GM18499 (cell line): Measurements from ENCODE around the gene CKMT2.

Experiments
- ATAC-seq: cut with Tn5 transposase; IDR thresholded peaks from one replicate; pipeline ENCODE4 v1.9.1; 2021; ENCODE audit warnings: moderate number of reproducible peaks; ENCODE audit not compliant: insufficient read depth, unreplicated experiment

CKMT2 gene

DNA sequence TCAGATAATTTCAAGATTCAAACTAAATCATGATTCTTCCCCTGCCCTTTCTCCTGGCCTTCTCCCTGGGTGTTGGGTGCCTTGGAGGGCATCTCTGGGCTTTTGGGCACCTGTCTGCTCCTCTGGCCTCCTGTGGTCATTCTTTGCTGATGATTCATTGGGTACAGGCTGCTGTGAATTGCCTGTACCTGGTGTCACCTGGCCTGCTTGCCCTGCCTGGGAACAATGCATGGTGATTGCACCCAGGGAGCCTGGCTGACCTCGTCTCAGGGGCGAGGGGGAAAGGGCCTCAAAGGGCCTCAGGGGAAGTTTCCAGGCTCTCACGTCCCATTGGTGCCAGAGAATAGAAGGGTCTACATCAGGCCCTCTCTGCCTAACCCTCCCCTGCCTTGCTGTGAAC lies 20.1 kb upstream of the CKMT2 start:
- ATAC-seq: no peak

DNA sequence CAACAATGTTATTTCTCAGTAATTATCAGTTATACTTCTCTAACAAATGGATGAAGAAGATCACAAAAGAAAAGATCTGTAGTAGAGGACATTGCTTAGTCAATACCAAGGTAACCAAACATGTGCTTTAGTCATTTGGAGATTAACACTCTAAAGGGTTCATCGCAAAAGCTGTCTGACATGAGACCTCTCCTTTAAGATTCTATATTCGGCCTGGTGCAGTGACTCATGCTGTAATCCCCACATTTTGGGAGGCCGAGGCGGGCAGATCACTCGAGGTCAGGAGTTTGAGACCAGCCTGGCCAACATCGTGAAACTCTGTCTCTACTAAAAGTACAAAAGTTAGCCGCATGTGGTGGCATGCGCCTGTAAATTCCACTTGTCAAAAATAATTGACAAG lies 18.3 kb upstream of the CKMT2 start:
- ATAC-seq: no peak

DNA sequence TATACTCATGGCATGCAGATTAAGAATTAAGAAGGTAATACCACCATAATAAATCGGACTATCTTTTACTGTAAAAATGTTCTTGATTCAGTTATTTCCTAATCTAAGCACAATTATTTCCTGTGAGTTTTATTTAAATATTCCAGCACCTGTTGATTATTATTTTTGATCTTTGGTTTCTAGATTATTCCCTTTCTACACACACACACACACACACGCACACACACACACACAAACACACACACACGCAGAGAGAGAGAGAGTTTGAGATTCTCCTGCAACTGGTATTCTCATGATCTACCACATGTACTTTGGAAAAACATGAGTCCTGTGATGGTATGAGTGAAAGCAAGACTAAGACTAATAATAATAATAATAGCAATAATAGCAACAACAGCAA lies 17.0 kb upstream of the CKMT2 start:
- no peak for ATAC-seq

DNA sequence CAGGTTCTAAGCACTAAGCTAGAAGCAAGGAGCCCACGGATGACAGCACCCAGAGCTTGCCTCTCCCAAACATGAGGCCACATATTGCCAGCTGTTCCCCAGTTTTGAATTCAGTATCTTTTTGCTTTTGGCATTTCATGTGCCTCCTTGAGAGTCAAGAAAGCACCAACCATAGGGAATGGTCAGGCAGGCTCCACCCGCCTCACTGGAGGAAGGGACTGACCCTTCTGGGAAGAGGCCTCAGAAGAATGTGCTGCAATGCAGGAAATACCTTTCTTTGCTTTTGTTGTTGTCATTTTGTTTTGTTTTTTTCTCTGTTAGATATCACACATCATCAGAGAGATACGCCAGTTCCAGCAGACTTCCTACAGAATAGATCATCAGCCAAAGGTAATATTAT lies 13.7 kb upstream of the CKMT2 start:
- ATAC-seq: no peak

DNA sequence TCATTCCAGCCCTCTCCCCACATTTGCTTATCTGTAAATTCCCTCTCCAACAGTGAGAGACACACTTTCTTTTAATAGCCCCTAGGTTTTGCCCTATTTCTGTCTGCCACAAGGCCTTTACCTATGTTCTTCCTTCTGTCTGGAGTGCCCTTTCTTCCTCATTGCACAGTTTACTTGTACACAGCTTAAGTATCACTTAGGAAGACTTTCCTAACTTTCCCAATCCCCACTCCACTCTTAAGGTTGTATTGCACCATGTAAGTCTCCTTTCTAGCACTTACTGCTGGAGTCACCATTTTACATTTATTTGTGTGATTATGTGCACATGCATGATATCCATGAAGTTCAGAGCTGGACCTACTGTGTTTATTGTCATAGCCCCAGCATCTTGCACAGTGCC lies 10.8 kb upstream of the CKMT2 start:
- no peak for ATAC-seq

DNA sequence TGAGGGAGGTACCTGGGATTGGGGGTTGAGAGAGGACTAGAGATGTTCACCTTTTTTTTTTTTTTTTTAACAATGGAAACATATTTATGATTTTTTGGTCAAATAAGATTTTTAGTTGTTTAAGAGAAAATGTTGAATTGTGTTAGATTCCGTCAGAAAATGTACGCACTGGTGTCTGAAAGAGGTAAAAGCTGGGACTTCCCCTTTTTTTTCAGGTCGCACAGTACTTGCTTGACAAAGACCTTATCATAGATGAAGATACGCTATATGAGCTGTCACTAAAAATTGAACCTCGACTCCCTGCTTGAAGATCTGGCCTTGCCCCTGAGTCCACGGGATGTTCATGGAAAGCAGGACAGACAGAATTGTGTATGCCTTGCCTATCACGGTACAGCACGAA lies 7.7 kb upstream of the CKMT2 start:
- no peak for ATAC-seq

DNA sequence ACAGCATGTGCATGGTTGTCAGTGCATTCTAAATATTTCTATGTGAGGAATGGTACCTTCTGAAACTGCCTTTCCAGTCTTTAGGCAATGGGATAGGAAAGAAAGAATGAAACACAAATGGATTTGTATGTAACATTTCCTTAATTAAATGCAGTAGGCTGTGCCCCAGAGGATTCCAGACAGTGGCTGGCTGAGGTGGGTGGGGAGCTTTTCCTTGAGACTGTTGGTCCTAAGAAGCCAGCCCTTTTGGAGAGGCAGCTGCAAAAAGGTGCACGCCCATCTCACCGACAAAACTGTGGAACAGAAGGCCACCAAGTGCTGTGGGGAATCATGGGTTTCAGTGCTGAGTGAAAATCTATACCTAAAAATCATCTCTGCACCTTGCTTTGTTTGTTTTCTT lies 6.8 kb upstream of the CKMT2 start:
- no peak for ATAC-seq

DNA sequence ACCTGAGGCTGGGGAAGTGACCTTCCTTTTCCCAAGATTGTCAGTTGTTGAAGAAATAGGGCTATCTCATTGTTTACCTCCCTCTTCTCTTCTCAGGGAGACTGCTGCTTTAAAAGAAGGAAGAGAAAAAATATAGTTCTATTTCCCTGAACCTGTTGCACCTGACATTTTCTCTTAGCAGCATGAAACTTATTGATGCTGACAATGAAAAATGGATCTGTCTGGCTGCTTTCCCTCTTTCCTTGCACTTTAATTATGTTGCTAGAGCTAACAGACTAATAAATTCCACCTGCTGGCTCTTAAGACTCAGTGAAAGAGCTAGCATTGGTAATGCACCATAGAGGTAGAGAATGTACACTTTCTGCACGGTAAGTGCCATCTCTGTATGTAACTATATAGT lies 6.2 kb upstream of the CKMT2 start:
- no peak for ATAC-seq

DNA sequence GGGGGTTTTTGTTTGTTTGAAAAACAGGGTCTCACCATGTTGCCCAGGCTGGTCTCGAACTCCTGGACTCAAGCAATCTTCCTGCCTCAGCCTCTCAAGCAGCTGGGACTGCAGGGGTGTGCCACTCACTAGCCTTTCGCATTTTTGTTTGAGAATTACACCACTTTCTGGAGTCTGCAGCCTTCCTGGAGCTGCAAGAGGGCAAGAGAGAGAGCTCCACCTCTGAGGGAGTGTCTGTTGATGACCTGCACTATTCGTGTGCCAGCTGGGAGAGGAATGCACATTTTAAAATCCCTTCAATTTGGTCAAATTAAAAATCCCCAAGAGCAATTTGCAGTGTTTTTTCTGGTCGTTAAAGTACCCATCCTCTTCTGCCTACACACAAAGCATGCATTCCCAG lies 5.0 kb upstream of the CKMT2 start:
- no peak for ATAC-seq

DNA sequence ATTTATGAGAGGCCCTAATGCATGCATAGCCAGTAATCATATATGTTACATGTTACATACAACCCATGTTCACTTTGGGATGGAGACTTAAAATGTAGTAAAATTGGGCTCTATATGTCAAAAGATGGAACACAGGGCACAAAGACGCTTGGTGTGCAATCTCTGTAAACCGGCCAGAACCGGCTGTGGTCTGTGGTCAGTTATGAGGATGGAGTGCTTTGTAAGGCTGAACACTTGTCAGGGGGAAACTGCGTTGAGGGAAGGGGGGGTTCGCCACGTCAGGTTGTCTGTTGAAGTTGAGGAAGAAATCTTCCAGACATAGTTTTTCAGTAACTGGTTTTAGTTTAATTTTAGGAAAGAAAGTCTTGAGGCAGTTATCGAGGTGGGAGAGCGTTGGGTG lies 2.7 kb upstream of the CKMT2 start:
- no peak for ATAC-seq

DNA sequence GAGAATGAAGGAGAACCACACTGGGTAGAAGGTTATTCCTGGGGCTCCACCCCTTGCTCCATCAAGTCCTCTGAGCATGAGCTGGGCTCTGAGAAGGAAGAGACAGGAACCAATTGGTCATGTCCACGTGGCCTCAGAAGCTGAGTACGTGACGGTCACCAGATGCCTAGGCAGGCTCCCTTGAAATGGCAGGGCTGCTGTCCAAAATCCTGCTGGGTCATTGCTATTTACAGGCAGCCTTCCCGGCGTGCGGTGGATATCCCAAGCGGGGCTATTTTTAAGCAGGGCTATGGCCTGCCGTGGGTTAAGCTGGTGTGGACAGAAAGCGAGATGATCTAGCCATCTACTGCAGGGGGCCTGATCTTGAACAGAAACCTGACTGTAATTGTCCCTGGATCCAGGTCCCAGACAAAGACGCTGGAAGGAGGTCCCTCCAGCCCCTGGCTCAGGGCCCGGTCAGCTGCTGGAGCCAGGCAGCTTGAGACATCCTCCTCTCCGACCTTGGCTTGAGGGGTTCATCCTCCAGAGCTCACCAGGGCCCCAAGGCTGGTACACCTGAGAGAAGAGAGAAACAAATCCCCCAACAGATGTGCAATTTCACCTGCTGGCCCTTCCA lies 550 bp upstream of the CKMT2 start:
- ATAC-seq: no peak

DNA sequence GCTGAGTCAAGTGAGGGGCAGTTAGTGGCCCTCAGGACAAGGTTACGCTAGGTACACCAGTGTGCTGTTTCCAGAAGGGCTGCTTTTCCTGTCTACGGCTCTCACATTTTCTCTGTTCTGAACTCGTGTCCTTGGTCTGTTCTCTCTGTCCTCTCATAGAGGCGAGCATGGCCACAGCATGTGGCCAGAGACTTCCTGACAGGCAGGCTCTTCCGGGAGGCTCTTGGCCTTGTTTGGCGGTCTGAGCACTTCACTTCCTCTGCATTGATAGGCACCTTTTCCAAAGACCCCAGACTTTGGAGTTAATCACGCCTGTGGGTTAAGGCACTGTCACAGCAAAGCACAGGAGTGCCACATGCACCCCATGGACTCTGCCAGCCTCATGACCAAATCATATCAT lies 1.2 kb downstream of the CKMT2 start:
- ATAC-seq: no peak

DNA sequence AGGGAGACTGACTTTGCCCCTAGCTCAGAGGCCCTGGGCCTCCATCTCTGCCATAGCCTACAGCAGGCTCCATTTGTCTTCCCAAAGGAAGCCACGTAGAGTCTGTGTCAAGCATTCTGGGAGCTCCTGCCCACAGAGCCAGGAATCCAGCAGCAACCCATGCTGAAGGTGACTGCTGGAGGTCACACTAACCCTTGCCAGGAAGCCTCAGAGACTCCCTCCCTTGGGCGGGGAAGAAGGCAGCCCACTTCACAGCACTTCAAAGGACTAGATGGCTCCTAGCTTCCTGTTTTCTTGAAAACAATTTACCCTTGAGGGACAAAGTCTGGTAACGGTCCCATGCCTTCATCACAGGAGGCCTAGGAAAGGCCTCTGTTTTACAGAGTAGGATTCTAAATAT lies 1.7 kb downstream of the CKMT2 start:
- ATAC-seq: no peak

DNA sequence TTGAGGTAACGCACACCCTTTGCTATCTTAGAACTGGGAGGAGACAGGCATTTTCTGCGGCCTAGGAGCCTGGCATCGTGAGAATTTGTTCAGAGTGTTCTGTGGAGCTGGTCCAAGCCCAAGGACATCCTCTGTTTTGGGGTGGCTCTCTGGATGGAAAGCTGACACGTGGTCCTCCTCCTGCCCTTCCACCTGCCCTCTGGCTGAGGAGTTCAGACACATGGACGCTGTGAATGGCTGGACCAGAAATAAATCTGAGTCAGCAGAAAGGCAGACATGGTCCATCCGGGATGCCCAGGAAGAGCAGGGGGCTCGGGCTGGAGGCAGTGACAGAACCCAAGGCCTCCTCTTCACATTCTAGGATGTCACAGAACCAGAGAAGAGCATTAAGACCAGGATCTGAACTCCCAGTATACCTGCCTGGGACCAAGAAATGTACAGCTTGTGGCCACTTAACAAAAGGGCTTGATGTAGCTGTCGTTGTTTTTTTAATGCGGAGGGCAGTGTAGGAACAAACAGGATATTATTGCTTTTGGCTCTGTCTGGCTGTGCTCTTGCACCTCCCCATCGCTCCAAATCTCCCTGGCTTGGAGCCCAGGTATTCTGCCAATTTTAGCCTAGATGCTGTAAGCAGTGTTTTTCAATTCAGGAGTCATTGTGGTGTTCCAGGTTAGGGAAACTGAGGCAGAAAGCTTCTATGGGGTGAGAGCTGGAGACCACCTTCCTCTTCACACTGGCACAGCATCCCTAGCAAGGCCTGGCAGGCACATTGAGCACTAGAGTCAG lies 2.4 kb downstream of the CKMT2 start:
- ATAC-seq: no peak

DNA sequence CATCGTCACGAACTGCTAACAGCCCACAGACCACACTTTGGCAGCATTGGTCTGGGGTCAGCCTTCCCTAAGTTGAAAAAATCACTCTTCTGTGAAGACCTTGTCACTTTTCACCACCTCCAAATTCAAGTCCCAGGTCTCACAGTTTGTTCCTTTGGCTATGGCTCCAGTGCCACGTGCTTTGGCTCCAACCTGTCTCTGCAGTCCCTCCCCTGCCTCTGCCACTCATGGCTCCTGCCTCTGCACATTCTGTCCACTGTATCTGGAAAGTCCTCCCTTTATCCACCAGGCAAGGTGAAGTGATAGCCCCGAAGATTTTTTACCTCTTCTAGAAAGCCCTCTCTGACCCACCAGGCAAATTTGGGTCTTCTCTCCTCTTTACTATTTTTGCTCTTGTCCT lies 5.3 kb downstream of the CKMT2 start:
- no peak for ATAC-seq

DNA sequence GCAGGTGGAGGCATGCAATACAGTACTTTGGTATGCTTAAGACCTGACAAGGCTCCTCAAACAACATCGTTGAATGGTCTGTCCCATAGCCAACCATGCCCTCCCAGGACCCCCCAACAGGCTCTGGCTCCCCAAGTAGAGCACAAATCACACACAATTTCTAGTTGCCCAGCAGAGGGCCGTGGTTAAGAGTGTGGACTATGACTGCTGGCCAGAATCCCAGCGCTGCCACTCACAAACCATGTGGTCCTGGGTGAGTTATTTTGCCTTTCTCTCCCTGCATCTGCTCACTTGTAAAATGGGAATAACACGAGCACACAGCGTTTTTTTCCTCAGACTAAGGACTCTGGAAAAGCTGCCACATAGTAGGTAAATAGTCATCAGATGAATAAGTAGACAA lies 6.5 kb downstream of the CKMT2 start:
- ATAC-seq: no peak

DNA sequence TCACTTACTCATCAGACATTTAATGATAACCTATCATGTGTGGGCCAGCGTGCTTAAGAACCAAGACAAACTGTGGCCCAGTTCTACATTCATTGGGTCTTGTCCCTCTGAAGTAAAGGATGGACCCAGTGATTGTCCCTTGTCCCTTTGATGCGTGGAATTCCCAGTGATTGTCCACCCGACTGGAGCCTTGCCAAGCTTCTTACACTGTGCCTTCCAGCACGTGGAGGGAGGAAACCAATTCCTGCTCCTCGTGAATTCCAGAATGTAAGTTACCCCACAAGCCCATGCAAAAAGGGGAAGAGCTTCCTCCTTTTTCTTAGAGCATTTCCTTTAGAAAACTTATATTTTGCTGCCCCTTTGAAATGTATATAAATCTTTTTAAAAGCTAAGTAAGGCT lies 7.9 kb downstream of the CKMT2 start:
- ATAC-seq: no peak

DNA sequence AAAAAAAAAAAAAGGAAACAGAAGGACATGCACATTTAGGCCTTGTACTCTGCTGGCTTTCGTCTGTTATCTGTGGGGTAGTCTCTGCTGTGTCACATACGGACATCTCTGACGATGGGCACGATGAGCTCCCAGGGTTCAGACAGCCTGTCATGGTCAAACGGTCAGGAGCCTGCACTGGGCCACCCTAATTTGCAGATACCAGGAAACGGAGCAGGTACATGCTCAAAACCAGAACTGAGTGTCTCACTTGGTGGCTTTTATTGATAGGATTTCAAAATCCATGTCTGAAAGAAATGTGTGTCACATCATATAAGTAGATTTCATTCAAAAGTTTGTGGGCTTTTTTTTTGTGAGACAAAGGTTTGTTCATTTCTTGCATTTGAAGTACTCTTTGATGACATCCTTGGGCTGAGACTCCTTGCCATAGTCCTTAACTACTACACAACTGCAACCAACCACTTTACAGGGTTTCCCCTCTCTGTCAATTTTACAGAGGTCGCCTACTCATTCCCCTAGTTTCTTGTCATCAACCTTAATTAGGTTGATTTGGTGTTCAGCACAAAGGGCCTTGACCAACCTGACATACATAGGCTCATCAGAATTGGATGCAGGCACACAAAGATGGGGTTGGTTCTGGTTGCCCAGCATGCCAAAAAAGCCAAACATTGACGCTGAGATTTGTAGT lies 9.0 kb downstream of the CKMT2 start:
- ATAC-seq: no peak

DNA sequence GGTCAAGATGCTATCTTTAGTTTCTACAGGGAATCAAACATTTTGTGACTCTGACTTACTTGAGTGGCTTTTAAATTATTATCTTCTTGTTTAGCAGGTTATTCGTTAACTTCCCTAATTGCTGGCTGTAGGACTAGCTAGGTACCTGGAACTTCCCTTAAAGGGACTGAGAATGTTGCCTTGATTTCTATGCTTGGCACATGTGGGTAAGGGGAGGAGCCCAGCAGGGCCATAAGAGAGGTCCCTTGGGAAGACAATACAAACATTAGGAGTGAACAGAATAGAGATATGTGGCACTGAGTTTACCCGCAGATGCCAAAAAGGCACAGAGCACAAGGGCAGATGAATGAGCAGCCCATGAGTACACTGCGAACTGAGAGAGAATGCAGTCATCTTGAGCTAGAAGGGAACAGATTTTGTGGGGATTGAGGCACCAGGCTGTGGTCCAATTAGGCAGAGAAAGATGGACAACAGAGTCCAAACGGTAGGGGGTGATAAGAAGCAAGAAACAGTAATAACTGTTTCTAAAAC lies 9.8 kb downstream of the CKMT2 start:
- no peak for ATAC-seq

DNA sequence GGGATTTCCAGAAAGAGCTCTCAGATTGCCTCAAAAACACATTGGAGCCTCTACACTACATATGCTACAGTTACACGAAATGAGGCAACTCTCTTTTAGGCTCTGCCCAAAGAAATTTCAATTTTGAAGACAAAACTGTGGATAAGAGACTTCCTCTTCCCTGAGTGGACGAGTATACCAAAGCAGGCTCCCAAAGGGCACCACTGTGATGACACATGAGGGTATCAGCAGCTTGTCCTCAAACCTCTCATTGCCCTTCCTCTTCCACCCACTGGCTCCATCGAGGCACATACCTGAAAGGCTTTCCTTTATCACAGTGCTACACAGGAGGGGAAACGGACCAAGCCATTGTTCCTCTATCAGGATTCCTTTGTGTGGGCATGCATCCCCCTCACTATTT lies 11.3 kb downstream of the CKMT2 start:
- ATAC-seq: no peak

DNA sequence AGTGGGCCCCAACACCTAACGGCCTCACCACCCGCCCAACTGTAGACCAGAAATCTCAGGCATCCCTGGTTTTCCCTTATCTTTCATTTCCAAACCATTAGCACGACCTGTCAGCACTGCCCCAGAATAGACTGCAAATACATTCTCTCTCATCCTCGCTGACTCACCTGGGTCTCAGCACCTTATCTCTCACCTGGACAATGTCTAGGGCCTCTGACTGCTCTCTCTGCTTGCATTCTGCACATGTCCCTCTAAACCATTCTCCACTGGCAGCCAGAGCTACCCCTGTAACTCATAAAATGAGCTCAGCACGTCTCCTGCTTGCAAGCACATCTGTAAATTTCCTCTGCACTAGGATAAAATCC lies 12.7 kb downstream of the CKMT2 start:
- no peak for ATAC-seq

DNA sequence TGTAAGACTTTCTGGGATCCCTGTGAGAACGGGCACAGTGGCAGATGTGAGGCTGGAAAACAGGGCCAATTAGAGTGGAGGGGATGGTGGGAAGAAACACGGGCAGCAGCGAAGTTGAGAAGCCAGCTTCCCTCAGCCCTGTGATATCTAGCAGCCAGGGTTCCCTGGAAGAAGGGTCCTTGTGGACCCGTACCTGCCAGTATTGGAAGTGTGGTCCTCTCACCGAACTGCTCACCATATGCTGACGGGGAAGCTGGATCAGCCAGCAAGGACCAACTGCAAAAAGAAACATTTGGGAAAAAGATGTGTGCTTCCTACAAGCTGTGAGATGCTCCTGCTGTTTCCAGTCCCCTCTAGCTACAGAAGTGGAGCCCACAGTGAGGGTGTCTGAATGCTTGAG lies 13.6 kb downstream of the CKMT2 start:
- ATAC-seq: no peak
